HG03280 (cell line): ENCODE measurements around the gene BCL2L13.
"Not testable (repeated sequence)": the region's sequence is repeated elsewhere in the genome, so short reads cannot be mapped to it uniquely, and the experiment has no call there.

Experiments
- ATAC-seq: cut with Tn5 transposase; IDR thresholded peaks from one replicate; pipeline ENCODE4 v1.9.1; 2021; ENCODE audit warnings: mild to moderate bottlenecking, moderate library complexity; ENCODE audit not compliant: unreplicated experiment

Gene BCL2L13

GRCh38 chr22:17694193-17694592 is 55.6 kb downstream of the BCL2L13 start:
- ATAC-seq = no peak

DNA sequence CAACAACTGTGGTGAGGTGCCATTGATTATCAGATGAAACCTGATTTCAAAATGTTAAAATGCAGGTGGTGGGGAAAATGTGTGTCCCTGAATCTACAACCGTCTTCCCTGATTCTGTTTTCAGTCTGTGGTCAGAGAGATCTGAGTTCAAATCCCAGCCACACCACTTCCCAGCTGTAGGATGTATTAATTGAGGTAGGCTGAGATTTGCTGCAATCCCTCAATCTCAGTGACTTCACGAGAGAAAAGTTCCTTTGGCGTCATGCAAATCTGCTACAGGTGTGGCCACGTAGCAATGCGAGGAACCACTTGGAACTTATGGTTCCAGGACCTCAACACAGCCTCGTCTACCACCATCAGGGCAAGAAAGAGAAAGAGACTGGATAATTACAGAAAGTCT is 56.2 kb downstream of the BCL2L13 start:
- ATAC-seq = no peak

DNA sequence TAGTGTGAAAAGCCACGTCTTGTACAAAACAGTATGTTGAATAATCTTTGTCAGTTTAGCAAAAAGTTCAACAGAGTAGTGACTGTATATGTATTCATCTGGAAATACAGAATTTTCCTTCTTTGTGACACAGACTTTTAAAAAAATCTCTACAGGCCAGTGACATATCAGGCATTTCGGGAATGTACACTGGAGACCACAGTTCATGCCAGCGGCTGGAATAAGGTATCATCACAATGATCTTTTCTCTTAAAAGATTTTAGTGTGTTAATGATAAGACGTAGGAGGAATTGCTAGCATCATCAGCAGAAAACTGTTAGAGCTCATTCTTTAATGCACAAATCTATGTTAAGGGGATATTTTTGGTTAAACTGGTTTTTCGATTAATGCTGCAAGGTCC is 57.4 kb downstream of the BCL2L13 start:
- ATAC-seq = no peak

GRCh38 chr22:17697196-17697595 is 58.6 kb downstream of the BCL2L13 start:
- ATAC-seq = not testable (repeated sequence)

DNA sequence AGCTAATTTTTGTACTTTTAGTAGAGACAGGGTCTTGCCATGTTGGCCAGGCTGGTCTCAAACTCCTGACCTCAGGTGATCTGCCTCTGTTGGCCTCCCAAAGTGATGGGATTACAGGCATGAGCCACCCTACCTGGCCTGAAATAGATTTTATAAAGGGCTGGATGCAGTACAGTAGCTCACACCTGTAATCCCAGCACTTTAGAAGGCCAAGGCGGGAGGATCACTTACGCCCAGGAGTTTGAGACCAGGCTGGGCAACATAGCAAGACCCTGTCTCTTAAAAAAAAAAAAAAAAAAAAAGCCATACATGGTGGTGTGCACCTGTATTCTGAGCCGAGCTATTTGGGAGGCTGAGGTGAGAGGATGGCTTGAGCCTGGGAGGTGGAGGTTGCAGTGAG is 59.7 kb downstream of the BCL2L13 start:
- ATAC-seq = not testable (repeated sequence)

DNA sequence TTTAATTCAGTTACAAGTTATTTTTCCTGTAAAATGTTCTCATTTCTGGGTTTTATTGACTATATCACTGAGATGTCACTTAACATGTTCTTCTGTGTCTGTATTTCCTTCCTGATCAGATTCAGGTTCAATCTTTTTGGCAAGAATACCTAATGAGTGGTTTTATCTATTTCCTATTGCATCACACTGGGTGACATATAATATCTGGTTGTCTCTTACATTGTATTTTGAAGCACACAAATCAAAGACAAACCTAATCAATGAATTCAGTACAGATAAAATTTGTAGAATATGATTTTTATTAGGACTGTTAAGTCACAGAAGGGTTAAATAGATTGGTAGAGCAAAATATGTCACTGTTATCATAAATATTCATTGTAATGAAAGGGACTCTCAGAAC is 60.4 kb downstream of the BCL2L13 start:
- no peak for ATAC-seq

GRCh38 chr22:17699696-17700340 is 61.3 kb downstream of the BCL2L13 start:
- no peak for ATAC-seq

GRCh38 chr22:17700778-17701177 is 62.2 kb downstream of the BCL2L13 start:
- ATAC-seq = no peak

- no peak for ATAC-seq
Measured at GRCh38 chr22:17703811-17704210, 65.3 kb downstream of the BCL2L13 start.

- no peak for ATAC-seq
Measured at GRCh38 chr22:17705546-17705945, 67.0 kb downstream of the BCL2L13 start.

- ATAC-seq = peak; percentile 79
Measured at GRCh38 chr22:17705951-17706900, 67.7 kb downstream of the BCL2L13 start.

- no peak for ATAC-seq
Measured at GRCh38 chr22:17706947-17707346, 68.4 kb downstream of the BCL2L13 start.

DNA sequence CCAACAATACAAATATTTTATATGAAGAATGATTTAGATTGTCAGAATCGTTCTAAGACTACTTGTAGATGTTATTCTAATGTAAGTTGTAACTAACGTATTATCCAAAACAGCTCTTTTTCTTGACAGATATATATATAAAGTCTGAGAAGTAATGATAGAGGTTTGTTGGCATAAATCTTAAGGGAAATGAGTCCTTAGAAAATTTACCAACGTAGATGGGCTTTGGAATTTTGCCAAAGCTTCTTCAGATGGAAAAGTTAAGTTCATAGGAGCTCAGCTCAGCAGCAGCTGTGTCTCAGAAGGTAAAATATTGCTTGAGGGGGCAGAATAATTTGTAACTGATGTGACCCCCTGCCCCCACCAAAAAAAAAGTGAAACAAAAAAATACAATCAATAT is 69.0 kb downstream of the BCL2L13 start:
- ATAC-seq = no peak

- ATAC-seq = no peak
Measured at GRCh38 chr22:17710023-17710422, 71.5 kb downstream of the BCL2L13 start.

GRCh38 chr22:17712441-17712840 is 73.9 kb downstream of the BCL2L13 start:
- no peak for ATAC-seq

DNA sequence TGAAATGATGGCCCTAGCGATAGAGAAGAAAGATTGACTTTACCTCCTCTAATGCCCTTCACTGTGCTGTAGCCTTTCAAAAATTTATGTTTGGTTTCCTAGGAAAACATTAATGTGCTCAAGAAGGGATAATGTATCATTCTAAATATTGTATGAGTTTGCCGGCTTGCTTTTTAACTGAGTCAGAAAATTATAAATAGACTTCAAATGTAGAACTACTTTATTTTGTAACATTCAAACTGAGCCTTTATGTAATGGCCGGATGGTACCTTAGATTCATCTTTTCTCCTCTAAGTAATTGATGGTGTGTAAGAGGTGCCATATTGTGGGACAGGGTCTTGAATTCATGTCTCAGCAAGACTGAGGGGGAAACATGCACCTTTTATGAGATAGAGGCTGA is 78.0 kb downstream of the BCL2L13 start:
- ATAC-seq = no peak

GRCh38 chr22:17717708-17718107 is 79.2 kb downstream of the BCL2L13 start:
- ATAC-seq = no peak

DNA sequence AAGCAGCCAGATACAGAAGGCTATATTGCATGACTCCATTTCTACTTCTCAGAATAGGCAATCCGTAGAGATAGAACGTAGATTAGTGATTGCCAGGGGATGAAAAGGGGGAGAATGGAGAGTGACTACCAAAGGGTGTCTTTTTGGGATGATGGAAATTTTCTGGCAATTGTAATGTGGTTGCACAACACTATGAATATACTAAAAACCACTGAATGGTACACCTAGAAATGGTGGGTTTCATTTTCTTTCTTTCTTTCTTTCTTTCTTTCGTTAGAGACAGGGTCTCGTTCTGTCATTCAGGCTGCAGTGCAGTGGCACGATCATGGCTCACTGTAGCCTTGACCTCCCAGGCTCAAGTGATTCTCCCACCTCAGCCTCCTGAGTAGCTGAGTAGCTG is 81.4 kb downstream of the BCL2L13 start:
- no peak for ATAC-seq

GRCh38 chr22:17724241-17724640 is 85.7 kb downstream of the BCL2L13 start:
- ATAC-seq = no peak

GRCh38 chr22:17724678-17725499 is 86.3 kb downstream of the BCL2L13 start:
- ATAC-seq = no peak

GRCh38 chr22:17725500-17725796 is 86.9 kb downstream of the BCL2L13 start:
- ATAC-seq = no peak
